Esophagus squamous epithelium (tissue), 5 donors: ENCODE results near the gene ATAD3A. TPM values are rescaled to one million over a fixed set of nuclear protein-coding genes. Genes with fewer than 3 reads are reported as not detected.
"Not testable (repeated sequence)": the region's sequence is repeated elsewhere in the genome, so short reads cannot be mapped to it uniquely, and the experiment has no call there.

Experiments
- DNase-seq: peaks from one replicate; lab custom pipeline; 2025; lab: John Stamatoyannopoulos, UW
- H3K27ac ChIP-seq, 4 donors: fragments of 200-600 bp; sonication (generic); one replicate each; pipeline ENCODE4 v1.5.1; 2016 to 2019; ENCODE audit warnings: mild to moderate bottlenecking in 1 of 4
- H3K27me3 ChIP-seq, 4 donors: fragments of 200-600 bp; sonication (generic); 1 replicate in 3 of 4; 2 replicates in 1 of 4; pipeline versions ENCODE4 v1.5.1 to v1.6.0; 2017 to 2021; ENCODE audit warnings: antibody characterized with exemption in 1 of 4
- H3K36me3 ChIP-seq, 3 donors: fragments of 200-600 bp; sonication (generic); one replicate each; pipeline ENCODE4 v1.5.1; 2016 to 2019
- H3K4me1 ChIP-seq, 3 donors: fragments of 200-600 bp; sonication (generic); one replicate each; pipeline ENCODE4 v1.5.1; 2017 to 2019
- H3K4me3 ChIP-seq, 4 donors: fragments of 200-600 bp; sonication (generic); 1 replicate in 3 of 4; 2 replicates in 1 of 4; pipeline ENCODE4 v1.5.1; 2016 to 2019; ENCODE audit warnings: mild to moderate bottlenecking in 2 of 4, moderate library complexity in 1 of 4
- H3K9me3 ChIP-seq, 3 donors: fragments of 200-600 bp; sonication (generic); one replicate each; pipeline ENCODE4 v1.5.1; 2016 to 2019
- POLR2A ChIP-seq, 4 donors: fragments of 450-650 bp; IDR thresholded peaks; one replicate each; pipeline ENCODE4 v1.6.1; 2017; ENCODE audit warnings: antibody characterized with exemption in 4 of 4, mild to moderate bottlenecking in 4 of 4, moderate library complexity in 3 of 4
- WGBS, 2 donors: methylation state at CpG; one replicate each; pipeline ENCODE4 v1.1.5; 2018; 5-methylcytosine and 5-hydroxymethylcytosine counted together
- intact Hi-C: fragments of 100-400 bp; cut with DNase I; formaldehyde crosslinking; loops from one replicate; pipeline ENCODE4 v1.15.0; 2022
- total RNA-seq, 4 donors: library from RNA; depleted of rRNA; stranded (reverse); fragments of >200 nt; gene quantifications; one replicate each; pipeline ENCODE4 v1.1.0, GENCODE V29; 2016
- TF ChIP-seq, protein P1 (sequence below), 6 experiments: fragments of 450-650 bp in 4 of 6; fragments of 200-600 bp in 2 of 6; sonication (generic) in 2 of 6; IDR thresholded peaks; one replicate each; pipeline ENCODE4 v1.5.1; 2016 to 2019; ENCODE audit warnings: antibody characterized with exemption in 6 of 6, mild to moderate bottlenecking in 4 of 6, moderate library complexity in 4 of 6
- donor health status: DM: yes; HTN: yes; CAD: no.

ATAD3A gene
- total RNA-seq, 4 donors from 2014 or later: 27.0 to 53.8 (median 32.6) TPM

DNA sequence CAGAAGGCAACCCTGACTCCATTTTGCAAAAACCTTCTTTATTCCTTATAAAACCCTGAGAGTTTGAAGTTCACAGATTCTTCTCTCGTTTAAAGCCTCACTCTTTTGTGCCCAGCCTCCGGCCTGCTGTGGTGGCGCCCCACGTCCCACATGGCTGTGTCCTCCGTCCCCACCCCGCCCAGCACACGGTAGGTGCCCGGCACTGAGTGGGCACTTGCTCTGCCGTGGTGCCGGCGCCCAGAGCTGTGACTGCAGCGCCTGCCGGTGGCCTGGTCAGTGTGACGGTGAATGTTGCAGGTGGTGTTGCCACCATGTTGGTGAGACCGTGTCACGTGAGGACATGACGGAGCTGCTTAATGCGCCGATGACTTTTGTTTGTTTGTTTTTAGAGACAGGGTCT is 9.4 kb downstream of the ATAD3A start:
- intact Hi-C loops: no loop called here
- Histone ChIP-seq H3K27ac (no peak overlapping the region), H3K27me3 (no peaks in the 10 kb centered on the region), H3K36me3 (peaks cover 19 to 86% (median 20%) of the 10 kb centered on the region in 3 donors), H3K4me1 (no peaks in the 10 kb centered on the region), H3K9me3 (no peaks in the 10 kb centered on the region), H3K4me3 (no peak overlapping the region)
- DNase-seq: no peak
- TF ChIP-seq, protein P1, sequence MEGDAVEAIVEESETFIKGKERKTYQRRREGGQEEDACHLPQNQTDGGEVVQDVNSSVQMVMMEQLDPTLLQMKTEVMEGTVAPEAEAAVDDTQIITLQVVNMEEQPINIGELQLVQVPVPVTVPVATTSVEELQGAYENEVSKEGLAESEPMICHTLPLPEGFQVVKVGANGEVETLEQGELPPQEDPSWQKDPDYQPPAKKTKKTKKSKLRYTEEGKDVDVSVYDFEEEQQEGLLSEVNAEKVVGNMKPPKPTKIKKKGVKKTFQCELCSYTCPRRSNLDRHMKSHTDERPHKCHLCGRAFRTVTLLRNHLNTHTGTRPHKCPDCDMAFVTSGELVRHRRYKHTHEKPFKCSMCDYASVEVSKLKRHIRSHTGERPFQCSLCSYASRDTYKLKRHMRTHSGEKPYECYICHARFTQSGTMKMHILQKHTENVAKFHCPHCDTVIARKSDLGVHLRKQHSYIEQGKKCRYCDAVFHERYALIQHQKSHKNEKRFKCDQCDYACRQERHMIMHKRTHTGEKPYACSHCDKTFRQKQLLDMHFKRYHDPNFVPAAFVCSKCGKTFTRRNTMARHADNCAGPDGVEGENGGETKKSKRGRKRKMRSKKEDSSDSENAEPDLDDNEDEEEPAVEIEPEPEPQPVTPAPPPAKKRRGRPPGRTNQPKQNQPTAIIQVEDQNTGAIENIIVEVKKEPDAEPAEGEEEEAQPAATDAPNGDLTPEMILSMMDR (IDR thresholded peaks at IDR 0.05): no peak
- no peak for TF ChIP-seq POLR2A (IDR thresholded peaks at IDR 0.05)
- 91 to 93% methylated on average over 10 to 19 of the region's 19 CpGs for WGBS, 2 donors

DNA sequence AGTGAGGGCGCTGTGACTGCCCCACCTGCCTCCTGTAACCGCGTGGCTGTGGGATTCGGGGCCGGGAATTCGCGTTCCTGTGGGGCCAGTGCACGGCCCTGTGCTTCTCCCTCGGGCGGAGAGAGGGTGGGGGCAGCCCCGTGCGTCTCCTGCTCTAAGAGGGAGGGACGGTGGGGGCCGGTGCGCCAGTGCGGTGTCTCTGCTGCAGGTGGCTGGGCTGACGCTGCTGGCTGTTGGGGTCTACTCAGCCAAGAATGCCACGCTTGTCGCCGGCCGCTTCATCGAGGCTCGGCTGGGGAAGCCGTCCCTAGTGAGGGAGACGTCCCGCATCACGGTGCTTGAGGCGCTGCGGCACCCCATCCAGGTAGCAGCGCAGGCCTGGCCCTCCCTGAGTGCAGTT is 10.6 kb downstream of the ATAD3A start:
- H3K27me3 ChIP-seq, intact Hi-C loops, DNase-seq, H3K4me3 ChIP-seq, H3K4me1 ChIP-seq, H3K9me3 ChIP-seq, H3K27ac ChIP-seq: not testable (repeated sequence)
- WGBS, 2 donors: 95 to 100% methylated on average over 1 to 11 of the region's 30 CpGs
- peaks cover 17 to 88% (median 19%) of the 10 kb centered on the region in 3 donors for H3K36me3 ChIP-seq

DNA sequence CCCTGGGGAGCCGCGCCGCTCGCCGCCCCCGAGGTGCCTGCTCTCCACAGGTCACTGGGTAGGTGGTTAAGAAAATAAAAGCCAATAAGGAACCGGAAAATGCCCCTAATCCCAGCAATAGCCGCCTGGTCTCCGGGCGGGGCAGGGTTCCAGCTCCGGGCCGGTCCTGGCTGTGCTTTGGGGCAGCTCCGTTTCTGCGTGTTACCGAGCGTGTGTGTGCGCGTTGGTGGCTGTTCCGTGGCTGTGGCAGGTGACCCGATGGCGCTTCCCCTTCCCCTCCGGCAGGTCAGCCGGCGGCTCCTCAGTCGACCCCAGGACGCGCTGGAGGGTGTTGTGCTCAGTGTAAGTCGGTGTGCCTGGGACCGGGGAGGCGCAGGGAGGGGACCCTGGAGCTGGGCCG is 11.3 kb downstream of the ATAD3A start:
- DNase-seq, H3K27me3 ChIP-seq, H3K27ac ChIP-seq, intact Hi-C loops, H3K9me3 ChIP-seq, H3K4me1 ChIP-seq, H3K4me3 ChIP-seq: not testable (repeated sequence)
- WGBS, 2 donors: 89% methylated on average over 19 of the region's 31 CpGs; no CpG with 5 or more reads in 1 of the 2 donors
- peaks cover 14 to 88% (median 16%) of the 10 kb centered on the region in 3 donors for H3K36me3 ChIP-seq

DNA sequence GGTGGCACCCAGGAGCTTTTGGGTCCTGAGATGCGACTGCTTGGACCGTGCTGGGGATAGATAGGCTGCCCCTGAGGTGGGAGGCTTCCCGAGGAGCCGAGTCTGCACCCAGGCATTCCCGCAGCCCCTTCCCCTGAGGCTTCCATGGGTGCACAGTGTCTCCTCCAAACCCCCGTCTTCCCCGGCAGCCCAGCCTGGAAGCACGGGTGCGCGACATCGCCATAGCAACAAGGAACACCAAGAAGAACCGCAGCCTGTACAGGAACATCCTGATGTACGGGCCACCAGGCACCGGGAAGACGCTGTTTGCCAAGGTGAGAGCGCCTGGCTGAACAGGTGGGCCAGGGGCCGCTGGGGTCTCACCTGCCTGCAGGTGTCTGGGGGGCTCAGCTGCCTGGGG is 11.7 kb downstream of the ATAD3A start:
- H3K4me1 ChIP-seq, H3K27me3 ChIP-seq, H3K4me3 ChIP-seq, H3K27ac ChIP-seq, intact Hi-C loops, H3K9me3 ChIP-seq, DNase-seq: not testable (repeated sequence)
- peaks cover 15 to 88% (median 19%) of the 10 kb centered on the region in 3 donors for H3K36me3 ChIP-seq
- WGBS, 2 donors: no CpG with 5 or more reads among the region's 17 CpGs

DNA sequence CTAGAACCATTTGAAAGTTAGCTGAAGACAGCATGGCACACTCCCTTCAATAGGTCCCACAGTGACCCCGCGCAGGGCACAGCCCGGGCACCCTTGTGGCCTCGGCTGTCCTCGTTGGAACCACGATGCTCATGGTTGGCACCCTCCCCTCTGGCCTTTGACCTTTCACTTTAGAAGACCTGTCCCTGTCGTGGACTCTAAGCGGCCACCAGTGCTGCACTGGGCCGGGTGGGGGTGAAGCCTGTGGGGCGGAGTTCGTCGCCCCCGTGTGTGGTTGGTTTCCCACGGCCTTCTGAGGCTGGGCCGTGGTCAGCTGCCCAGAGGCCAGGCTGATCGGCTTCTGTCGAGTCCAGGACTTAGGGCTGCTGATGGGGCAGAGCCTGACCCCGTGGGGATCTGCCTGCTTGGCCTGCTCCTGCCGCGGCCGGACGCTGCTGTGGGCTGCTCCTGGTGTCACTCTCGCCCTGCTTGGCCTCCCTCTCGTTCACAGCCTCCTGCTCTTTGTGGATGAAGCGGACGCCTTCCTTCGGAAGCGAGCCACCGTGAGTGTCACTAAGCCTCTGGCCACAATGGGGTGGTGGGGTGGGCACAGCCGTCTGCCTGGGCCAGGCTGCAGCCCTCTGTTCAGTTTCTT is 12.9 kb downstream of the ATAD3A start:
- H3K27ac ChIP-seq, H3K4me1 ChIP-seq, H3K9me3 ChIP-seq, DNase-seq, intact Hi-C loops, H3K27me3 ChIP-seq, H3K4me3 ChIP-seq: not testable (repeated sequence)
- whole genome bisulfite sequencing, 2 donors: 90 to 100% methylated on average over 1 to 4 of the region's 30 CpGs
- peaks cover 18 to 94% (median 19%) of the 10 kb centered on the region in 3 donors for H3K36me3 ChIP-seq

DNA sequence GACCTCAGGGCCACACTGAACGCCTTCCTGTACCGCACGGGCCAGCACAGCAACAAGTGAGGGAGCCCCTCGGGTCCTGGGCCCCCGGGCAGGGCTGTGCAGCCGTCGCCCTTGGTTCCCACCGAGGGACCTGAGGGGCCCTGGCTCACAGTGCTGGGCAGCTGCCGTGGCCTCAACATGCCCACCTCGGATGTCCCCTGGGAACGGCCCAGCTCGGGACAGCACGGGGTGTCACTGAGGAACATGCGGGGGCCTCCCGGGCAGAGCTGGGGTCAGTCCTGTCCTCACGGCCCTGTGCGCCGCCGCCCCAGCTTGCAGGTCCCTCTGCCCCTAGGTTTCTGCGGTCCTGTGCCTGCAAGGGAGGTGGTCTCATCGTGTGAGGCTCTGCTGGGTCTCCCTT is 14.5 kb downstream of the ATAD3A start:
- WGBS, 2 donors: no CpG with 5 or more reads among the region's 21 CpGs
- H3K4me3 ChIP-seq, H3K9me3 ChIP-seq, H3K27me3 ChIP-seq, H3K27ac ChIP-seq, intact Hi-C loops, DNase-seq, H3K4me1 ChIP-seq: not testable (repeated sequence)
- H3K36me3 ChIP-seq: peaks cover 7 to 91% (median 8%) of the 10 kb centered on the region in 3 donors

DNA sequence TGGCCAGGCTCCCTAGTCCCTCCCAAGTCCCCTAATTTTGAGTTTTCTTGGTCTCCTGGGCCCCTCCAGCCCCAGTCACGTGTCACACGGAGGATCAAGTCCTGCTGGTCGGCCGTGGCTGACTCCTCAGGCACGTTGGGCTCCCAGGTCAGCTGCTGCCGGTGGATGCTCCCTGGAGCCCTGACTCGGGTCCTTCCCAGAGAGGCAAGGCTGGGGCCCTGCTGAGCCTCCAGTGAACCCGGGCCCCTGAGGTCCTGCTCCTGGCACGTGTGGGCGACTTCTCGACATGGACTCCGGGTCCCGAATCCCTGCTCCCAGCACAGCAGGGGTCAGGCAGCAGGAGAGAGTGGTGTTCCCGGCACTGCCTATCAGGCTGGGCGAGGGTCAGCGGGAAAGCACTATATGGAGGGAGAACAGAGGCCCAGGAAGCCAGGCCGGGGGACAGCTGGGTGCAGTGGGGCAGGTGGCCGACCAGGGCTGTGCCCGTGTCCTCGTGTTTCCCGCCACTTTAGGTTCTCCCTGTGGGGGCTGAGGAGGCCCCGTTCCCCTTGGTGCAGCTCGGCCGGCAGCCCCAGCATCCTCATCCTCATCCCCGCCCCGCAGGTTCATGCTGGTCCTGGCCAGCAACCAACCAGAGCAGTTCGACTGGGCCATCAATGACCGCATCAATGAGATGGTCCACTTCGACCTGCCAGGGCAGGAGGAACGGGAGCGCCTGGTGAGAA is 15.3 kb downstream of the ATAD3A start:
- no peak overlapping the region for H3K27ac ChIP-seq
- DNase-seq: no peak
- intact Hi-C loops: no loop called here
- H3K4me1 ChIP-seq: no peaks in the 10 kb centered on the region
- no peak overlapping the region for H3K4me3 ChIP-seq
- H3K9me3 ChIP-seq: peaks cover 0 to 14% (median 10%) of the 10 kb centered on the region in 3 donors
- peaks cover 7 to 87% (median 8%) of the 10 kb centered on the region in 3 donors for H3K36me3 ChIP-seq
- H3K27me3 ChIP-seq: no peaks in the 10 kb centered on the region
- TF ChIP-seq, protein P1 (IDR thresholded peaks at IDR 0.05): no peak
- TF ChIP-seq POLR2A (IDR thresholded peaks at IDR 0.05): no peak
- 91% methylated on average over 6 to 18 of the region's 31 CpGs for WGBS, 2 donors
